HepG2 (cell line): ENCODE results near the gene ZNF503. TPM values are rescaled to one million over a fixed set of nuclear protein-coding genes. Genes with fewer than 3 reads are reported as not detected.

Experiments used
- AGO1 ChIP-seq: fragments of 200-400 bp; formaldehyde crosslinking; IDR thresholded peaks from 2 replicates; pipeline ENCODE4 v1.6.1; 2017; ENCODE audit warnings: mild to moderate bottlenecking, low read depth, low read length, moderate library complexity; ENCODE audit not compliant: poor library complexity, severe bottlenecking
- HNRNPL ChIP-seq: fragments of 200-400 bp; formaldehyde crosslinking; IDR thresholded peaks from 2 replicates; pipeline ENCODE4 v1.6.1; 2017; ENCODE audit warnings: mild to moderate bottlenecking, low read depth, low read length
- MAFF ChIP-seq: IDR thresholded peaks from 2 replicates; pipeline ENCODE4 v1.6.1; 2011; ENCODE audit warnings: low read depth, low read length, improper control_type of control experiment
- ZKSCAN1 ChIP-seq: fragments of 150-350 bp; IDR thresholded peaks from 2 replicates; pipeline ENCODE4 v1.6.1; 2014; ENCODE audit warnings: low read length
- ZNF335 ChIP-seq: sonication (generic); formaldehyde crosslinking; IDR thresholded peaks from 2 replicates; pipeline ENCODE4 v1.4.0; 2020; ENCODE audit warnings: missing genetic modification reagents
- ZSCAN20 ChIP-seq: sonication (generic); formaldehyde crosslinking; IDR thresholded peaks from 2 replicates; pipeline ENCODE4 v1.4.0; 2020; ENCODE audit warnings: missing genetic modification reagents, mild to moderate bottlenecking, borderline replicate concordance
- polyA plus RNA-seq, 8 experiments: library from polyadenylated mRNA; depleted of rRNA in 3 of 8; stranded (reverse) in 7 of 8; unstranded in 1 of 8; fragments of >200 nt; fragmentation: Illumina TruSeq in 4 of 8; extraction: Trizol in 4 of 8; gene quantifications; 2 replicates each; pipeline versions ENCODE4 v1.2.1 to v1.2.3, GENCODE V29; 2011 to 2016; ENCODE audit warnings: low read depth in 4 of 8, missing spikeins in 1 of 8, mixed read lengths in 1 of 8; ENCODE audit not compliant: insufficient read depth in 1 of 8
- total RNA-seq, 5 experiments: library from RNA; depleted of rRNA; stranded (reverse); fragments of >200 nt; fragmentation: Illumina TruSeq; extraction: Trizol; gene quantifications; 2 replicates each; pipeline ENCODE4 v1.2.3, GENCODE V29; 2016; ENCODE audit warnings: low read depth in 1 of 5
- TF ChIP-seq, protein P1 (sequence below): IDR thresholded peaks from 2 replicates; pipeline ENCODE4 v1.6.1; 2016; ENCODE audit warnings: low read depth, missing genetic modification reagents, missing compliant biosample characterization
- TF ChIP-seq, protein P2 (sequence below): IDR thresholded peaks from 2 replicates; pipeline ENCODE4 v1.6.1; 2016; ENCODE audit warnings: missing biosample characterization, missing genetic modification reagents, low read depth
- TF ChIP-seq, protein P3 (sequence below): IDR thresholded peaks from 2 replicates; pipeline ENCODE4 v1.4.0; 2020; ENCODE audit warnings: mild to moderate bottlenecking, missing genetic modification reagents
- TF ChIP-seq, protein P4 (sequence below): sonication (generic); formaldehyde crosslinking; IDR thresholded peaks from 2 replicates; pipeline ENCODE4 v1.4.0; 2020; ENCODE audit warnings: missing genetic modification reagents, borderline replicate concordance

The ZNF503 gene
- total and polyA plus RNA-seq, 2 of the 13 experiments (the other 11 are each of a cell fraction or from before 2014, with no cell fraction given): 2.7 to 8.3 TPM

DNA sequence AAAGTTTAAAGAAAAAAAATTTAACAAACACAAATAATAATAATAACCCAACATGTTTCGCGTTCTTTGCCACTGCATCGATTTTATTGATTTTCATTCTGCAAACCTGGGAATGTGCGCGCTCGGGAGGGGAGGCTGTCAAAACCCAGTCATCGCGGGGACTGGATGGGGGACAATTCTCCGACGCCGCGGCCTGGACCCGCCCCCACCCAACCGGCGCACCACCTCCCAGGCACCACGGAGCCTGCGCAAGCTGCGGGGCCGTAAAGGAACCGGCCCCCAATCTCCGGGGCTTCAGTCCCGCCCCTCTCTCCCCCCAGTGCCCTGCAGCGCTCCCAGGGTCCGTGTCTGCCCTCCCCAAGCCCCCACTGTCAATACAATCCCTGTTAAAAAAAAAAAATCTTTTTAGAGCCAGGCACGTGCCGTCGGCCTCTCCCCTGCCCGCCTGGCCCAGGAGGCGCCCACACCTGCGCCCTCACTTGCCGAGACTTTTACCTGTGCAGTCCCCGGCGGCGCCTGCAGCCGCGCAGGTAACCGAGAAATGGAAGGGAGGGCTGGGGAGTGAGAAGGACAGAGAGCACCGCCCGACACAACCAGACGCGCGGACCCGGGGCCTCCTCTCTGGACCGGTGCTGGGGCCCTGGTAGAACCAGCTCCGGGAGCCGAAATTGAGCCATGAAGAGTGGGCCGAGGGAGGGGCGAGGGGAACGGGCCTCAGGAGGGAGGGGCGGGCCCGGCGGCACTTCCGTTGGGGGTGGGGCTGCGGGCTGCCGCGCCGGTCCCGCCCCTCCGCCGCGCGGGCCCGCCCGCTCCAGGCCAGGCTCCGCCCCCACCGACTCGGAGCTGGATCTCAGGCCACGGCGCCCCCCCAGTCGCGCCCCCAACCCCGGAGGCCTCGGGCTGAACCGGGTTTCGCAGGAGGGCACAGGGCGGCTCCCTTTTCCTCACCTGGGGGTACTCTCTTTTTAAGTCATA, 7.6 kb upstream of the ZNF503 start (continued):
- TF ChIP-seq, protein P1, sequence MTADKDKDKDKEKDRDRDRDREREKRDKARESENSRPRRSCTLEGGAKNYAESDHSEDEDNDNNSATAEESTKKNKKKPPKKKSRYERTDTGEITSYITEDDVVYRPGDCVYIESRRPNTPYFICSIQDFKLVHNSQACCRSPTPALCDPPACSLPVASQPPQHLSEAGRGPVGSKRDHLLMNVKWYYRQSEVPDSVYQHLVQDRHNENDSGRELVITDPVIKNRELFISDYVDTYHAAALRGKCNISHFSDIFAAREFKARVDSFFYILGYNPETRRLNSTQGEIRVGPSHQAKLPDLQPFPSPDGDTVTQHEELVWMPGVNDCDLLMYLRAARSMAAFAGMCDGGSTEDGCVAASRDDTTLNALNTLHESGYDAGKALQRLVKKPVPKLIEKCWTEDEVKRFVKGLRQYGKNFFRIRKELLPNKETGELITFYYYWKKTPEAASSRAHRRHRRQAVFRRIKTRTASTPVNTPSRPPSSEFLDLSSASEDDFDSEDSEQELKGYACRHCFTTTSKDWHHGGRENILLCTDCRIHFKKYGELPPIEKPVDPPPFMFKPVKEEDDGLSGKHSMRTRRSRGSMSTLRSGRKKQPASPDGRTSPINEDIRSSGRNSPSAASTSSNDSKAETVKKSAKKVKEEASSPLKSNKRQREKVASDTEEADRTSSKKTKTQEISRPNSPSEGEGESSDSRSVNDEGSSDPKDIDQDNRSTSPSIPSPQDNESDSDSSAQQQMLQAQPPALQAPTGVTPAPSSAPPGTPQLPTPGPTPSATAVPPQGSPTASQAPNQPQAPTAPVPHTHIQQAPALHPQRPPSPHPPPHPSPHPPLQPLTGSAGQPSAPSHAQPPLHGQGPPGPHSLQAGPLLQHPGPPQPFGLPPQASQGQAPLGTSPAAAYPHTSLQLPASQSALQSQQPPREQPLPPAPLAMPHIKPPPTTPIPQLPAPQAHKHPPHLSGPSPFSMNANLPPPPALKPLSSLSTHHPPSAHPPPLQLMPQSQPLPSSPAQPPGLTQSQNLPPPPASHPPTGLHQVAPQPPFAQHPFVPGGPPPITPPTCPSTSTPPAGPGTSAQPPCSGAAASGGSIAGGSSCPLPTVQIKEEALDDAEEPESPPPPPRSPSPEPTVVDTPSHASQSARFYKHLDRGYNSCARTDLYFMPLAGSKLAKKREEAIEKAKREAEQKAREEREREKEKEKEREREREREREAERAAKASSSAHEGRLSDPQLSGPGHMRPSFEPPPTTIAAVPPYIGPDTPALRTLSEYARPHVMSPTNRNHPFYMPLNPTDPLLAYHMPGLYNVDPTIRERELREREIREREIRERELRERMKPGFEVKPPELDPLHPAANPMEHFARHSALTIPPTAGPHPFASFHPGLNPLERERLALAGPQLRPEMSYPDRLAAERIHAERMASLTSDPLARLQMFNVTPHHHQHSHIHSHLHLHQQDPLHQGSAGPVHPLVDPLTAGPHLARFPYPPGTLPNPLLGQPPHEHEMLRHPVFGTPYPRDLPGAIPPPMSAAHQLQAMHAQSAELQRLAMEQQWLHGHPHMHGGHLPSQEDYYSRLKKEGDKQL: 0 out of 2 replicates have a peak, but pooled peaks have one; percentile 16
- TF ChIP-seq AGO1 (peak; percentile 97), HNRNPL (peak; percentile 68; the same call in 1 of the 2 replicates), ZKSCAN1 (no peak), ZSCAN20 (CRISPR knock-in tag) (no peak), MAFF (no peak), ZNF335 (CRISPR knock-in tag) (no peak)
- TF ChIP-seq, protein P2, sequence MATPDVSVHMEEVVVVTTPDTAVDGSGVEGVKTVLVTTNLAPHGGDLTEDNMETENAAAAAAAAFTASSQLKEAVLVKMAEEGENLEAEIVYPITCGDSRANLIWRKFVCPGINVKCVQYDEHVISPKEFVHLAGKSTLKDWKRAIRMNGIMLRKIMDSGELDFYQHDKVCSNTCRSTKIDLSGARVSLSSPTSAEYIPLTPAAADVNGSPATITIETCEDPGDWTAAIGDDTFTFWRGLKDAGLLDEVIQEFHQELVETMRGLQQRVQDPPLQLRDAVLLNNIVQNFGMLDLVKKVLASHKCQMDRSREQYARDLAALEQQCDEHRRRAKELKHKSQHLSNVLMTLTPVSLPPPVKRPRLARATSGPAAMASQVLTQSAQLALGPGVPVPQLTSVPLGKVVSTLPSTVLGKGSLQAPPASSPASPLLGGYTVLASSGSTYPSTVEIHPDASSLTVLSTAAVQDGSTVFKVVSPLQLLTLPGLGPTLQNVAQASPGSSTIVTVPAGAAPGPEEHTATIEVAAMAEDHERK (CRISPR knock-in tag): no peak
- TF ChIP-seq, protein P3, sequence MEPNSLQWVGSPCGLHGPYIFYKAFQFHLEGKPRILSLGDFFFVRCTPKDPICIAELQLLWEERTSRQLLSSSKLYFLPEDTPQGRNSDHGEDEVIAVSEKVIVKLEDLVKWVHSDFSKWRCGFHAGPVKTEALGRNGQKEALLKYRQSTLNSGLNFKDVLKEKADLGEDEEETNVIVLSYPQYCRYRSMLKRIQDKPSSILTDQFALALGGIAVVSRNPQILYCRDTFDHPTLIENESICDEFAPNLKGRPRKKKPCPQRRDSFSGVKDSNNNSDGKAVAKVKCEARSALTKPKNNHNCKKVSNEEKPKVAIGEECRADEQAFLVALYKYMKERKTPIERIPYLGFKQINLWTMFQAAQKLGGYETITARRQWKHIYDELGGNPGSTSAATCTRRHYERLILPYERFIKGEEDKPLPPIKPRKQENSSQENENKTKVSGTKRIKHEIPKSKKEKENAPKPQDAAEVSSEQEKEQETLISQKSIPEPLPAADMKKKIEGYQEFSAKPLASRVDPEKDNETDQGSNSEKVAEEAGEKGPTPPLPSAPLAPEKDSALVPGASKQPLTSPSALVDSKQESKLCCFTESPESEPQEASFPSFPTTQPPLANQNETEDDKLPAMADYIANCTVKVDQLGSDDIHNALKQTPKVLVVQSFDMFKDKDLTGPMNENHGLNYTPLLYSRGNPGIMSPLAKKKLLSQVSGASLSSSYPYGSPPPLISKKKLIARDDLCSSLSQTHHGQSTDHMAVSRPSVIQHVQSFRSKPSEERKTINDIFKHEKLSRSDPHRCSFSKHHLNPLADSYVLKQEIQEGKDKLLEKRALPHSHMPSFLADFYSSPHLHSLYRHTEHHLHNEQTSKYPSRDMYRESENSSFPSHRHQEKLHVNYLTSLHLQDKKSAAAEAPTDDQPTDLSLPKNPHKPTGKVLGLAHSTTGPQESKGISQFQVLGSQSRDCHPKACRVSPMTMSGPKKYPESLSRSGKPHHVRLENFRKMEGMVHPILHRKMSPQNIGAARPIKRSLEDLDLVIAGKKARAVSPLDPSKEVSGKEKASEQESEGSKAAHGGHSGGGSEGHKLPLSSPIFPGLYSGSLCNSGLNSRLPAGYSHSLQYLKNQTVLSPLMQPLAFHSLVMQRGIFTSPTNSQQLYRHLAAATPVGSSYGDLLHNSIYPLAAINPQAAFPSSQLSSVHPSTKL (CRISPR knock-in tag): no peak; the same call in 1 of the 2 replicates
- TF ChIP-seq, protein P4, sequence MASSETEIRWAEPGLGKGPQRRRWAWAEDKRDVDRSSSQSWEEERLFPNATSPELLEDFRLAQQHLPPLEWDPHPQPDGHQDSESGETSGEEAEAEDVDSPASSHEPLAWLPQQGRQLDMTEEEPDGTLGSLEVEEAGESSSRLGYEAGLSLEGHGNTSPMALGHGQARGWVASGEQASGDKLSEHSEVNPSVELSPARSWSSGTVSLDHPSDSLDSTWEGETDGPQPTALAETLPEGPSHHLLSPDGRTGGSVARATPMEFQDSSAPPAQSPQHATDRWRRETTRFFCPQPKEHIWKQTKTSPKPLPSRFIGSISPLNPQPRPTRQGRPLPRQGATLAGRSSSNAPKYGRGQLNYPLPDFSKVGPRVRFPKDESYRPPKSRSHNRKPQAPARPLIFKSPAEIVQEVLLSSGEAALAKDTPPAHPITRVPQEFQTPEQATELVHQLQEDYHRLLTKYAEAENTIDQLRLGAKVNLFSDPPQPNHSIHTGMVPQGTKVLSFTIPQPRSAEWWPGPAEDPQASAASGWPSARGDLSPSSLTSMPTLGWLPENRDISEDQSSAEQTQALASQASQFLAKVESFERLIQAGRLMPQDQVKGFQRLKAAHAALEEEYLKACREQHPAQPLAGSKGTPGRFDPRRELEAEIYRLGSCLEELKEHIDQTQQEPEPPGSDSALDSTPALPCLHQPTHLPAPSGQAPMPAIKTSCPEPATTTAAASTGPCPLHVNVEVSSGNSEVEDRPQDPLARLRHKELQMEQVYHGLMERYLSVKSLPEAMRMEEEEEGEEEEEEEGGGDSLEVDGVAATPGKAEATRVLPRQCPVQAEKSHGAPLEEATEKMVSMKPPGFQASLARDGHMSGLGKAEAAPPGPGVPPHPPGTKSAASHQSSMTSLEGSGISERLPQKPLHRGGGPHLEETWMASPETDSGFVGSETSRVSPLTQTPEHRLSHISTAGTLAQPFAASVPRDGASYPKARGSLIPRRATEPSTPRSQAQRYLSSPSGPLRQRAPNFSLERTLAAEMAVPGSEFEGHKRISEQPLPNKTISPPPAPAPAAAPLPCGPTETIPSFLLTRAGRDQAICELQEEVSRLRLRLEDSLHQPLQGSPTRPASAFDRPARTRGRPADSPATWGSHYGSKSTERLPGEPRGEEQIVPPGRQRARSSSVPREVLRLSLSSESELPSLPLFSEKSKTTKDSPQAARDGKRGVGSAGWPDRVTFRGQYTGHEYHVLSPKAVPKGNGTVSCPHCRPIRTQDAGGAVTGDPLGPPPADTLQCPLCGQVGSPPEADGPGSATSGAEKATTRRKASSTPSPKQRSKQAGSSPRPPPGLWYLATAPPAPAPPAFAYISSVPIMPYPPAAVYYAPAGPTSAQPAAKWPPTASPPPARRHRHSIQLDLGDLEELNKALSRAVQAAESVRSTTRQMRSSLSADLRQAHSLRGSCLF (CRISPR knock-in tag): no peak
